Natural killer cell (primary cell): ENCODE measurements around the gene ABCC12. TPM values are rescaled to one million over a fixed set of nuclear protein-coding genes. Genes with fewer than 3 reads are reported as not detected.
A peak's percentile ranks its signal among the peaks of the same experiment; 100 is the strongest.

Experiments
- ATAC-seq, 3 donors: fragments of 150-1000 bp in 2 of 3; fragments of 200-7000 bp in 1 of 3; cut with Tn5 transposase; 1 replicate in 1 of 3; 2 replicates in 2 of 3; pipeline ENCODE4 v1.10.0; 2021; ENCODE audit warnings: mild to moderate bottlenecking in 2 of 3, moderate library complexity in 2 of 3
- DNase-seq, 2 donors: peaks; one replicate each; pipeline versions ENCODE4 v3.0.0 to v3.0.0-alpha.2; 2013 to 2021; ENCODE audit warnings: mixed read lengths in 1 of 2
- H3K27ac ChIP-seq: one replicate; pipeline ENCODE4 v1.5.1; 2013; ENCODE audit warnings: mild to moderate bottlenecking, low read length
- H3K27me3 ChIP-seq: one replicate; pipeline ENCODE4 v1.6.1; 2013; ENCODE audit warnings: low read length; ENCODE audit not compliant: control insufficient read depth, insufficient read depth
- H3K36me3 ChIP-seq: one replicate; pipeline ENCODE4 v1.6.1; 2013; ENCODE audit warnings: low read length; ENCODE audit not compliant: control insufficient read depth, insufficient read depth
- H3K4me1 ChIP-seq: one replicate; pipeline ENCODE4 v1.6.1; 2013; ENCODE audit warnings: low read length; ENCODE audit not compliant: control insufficient read depth, insufficient read depth
- H3K4me3 ChIP-seq: one replicate; pipeline ENCODE4 v1.5.1; 2013; ENCODE audit warnings: low read length
- H3K9me3 ChIP-seq: one replicate; pipeline ENCODE4 v1.6.1; 2013; ENCODE audit warnings: low read length; ENCODE audit not compliant: control insufficient read depth, insufficient read depth
- H3K27ac Mint-ChIP-seq, 2 donors: one replicate each; pipeline ENCODE4 v1.8.0; 2022; ENCODE audit warnings: mild to moderate bottlenecking in 2 of 2, mixed read lengths in 2 of 2, moderate library complexity in 1 of 2
- H3K27me3 Mint-ChIP-seq, 2 donors: one replicate each; pipeline ENCODE4 v1.8.0; 2022; ENCODE audit warnings: low read depth in 2 of 2, mixed read lengths in 2 of 2
- H3K36me3 Mint-ChIP-seq: one replicate; pipeline ENCODE4 v1.8.0; 2022; ENCODE audit warnings: mixed read lengths
- H3K4me1 Mint-ChIP-seq, 2 donors: one replicate each; pipeline ENCODE4 v1.8.0; 2022; ENCODE audit warnings: mixed read lengths in 2 of 2
- H3K4me3 Mint-ChIP-seq: one replicate; pipeline ENCODE4 v1.8.0; 2022; ENCODE audit warnings: mild to moderate bottlenecking, moderate library complexity, mixed read lengths
- H3K9me3 Mint-ChIP-seq, 2 donors: one replicate each; pipeline ENCODE4 v1.8.0; 2022; ENCODE audit warnings: mixed read lengths in 2 of 2
- WGBS: methylation state at CpG from one replicate; pipeline ENCODE4 v1.1.7; 2013; ENCODE audit warnings: missing lambda C conversion rate; ENCODE audit not compliant: insufficient coverage; 5-methylcytosine and 5-hydroxymethylcytosine counted together
- intact Hi-C: fragments of 100-400 bp; cut with micrococcal nuclease; formaldehyde crosslinking; loops from one replicate; pipeline ENCODE4 v1.14.2; 2022
- total RNA-seq, 4 donors: library from RNA; stranded (reverse); fragments of 120-200 nt in 1 of 4; gene quantifications; one replicate each; pipeline versions ENCODE4 v1.2.3 to v1.2.4, GENCODE V29; 2013 to 2022
- TF ChIP-seq, protein P1 (sequence below): fragments of 200-600 bp; IDR thresholded peaks from one replicate; pipeline ENCODE4 v1.8.0; 2022; ENCODE audit warnings: antibody characterized with exemption

Gene ABCC12
- total RNA-seq, 3 donors from 2014 or later (not counting 1 experiment from before 2014, with no cell fraction given) = not detected

DNA sequence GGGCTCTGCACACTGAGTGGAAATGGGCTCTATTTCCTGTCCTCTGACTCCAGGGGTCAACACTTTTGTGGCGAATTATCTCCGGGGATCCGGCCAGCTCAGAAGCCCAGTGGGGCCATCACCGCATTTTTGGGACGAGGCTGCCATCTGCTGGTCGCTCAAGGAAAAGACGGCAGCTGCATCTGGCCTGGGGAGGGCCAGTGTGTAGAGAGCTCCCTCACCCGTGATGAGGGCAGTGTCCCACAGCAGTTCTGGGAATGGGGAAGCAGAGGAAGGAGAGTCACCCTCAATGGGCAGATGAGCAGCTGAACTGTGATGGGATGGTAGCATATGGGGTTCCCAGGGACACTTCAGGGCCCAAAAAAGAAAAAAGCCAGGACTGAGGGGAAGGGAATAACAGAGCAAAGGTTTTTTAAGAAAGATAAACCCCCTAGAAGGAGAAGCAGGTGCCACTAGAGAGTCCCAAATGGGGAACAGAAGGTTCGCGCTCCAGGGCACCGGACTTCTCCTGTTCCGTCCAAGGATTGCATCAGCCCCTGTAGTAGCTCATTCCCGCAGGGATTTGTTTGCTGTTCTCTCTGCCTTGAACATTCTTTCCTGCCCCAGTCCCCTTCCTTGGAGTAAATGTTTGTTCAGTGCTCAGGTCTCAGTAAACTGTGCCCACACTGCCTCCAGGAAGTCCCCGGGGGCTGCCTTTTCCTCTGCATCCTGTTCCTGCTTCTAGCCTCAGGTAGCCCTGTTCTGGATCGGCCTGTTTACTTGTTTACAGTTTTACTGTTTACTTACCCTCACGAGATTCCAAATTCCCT lies 9.3 kb upstream of the ABCC12 start:
- peaks cover 3% of the 10 kb centered on the region for H3K4me1 ChIP-seq
- H3K27ac Mint-ChIP-seq = no peak overlapping the region
- intact Hi-C loops = loop anchor here (2.0 to 10.0 kb wide), 4 partner anchors 1024 to 1310 kb away; no protein-coding TSS in a partner anchor
- no peaks in the 10 kb centered on the region for H3K36me3 ChIP-seq
- TF ChIP-seq, protein P1, sequence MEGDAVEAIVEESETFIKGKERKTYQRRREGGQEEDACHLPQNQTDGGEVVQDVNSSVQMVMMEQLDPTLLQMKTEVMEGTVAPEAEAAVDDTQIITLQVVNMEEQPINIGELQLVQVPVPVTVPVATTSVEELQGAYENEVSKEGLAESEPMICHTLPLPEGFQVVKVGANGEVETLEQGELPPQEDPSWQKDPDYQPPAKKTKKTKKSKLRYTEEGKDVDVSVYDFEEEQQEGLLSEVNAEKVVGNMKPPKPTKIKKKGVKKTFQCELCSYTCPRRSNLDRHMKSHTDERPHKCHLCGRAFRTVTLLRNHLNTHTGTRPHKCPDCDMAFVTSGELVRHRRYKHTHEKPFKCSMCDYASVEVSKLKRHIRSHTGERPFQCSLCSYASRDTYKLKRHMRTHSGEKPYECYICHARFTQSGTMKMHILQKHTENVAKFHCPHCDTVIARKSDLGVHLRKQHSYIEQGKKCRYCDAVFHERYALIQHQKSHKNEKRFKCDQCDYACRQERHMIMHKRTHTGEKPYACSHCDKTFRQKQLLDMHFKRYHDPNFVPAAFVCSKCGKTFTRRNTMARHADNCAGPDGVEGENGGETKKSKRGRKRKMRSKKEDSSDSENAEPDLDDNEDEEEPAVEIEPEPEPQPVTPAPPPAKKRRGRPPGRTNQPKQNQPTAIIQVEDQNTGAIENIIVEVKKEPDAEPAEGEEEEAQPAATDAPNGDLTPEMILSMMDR = peak; percentile 69
- peaks cover 4 to 17% of the 10 kb centered on the region in 2 donors for H3K27me3 Mint-ChIP-seq
- no peak overlapping the region for H3K4me3 Mint-ChIP-seq
- H3K9me3 Mint-ChIP-seq = no peaks in the 10 kb centered on the region
- H3K4me3 ChIP-seq = no peak overlapping the region
- WGBS = 31% methylated on average over 15 of the region's 16 CpGs
- H3K36me3 Mint-ChIP-seq = no peaks in the 10 kb centered on the region
- no peaks in the 10 kb centered on the region for H3K27me3 ChIP-seq
- no peaks in the 10 kb centered on the region for H3K9me3 ChIP-seq
- DNase-seq (peak; percentile 60 to 78), ATAC-seq (peak; percentile 76 to 90 (median 83))
- peaks cover 5 to 6% of the 10 kb centered on the region in 2 donors for H3K4me1 Mint-ChIP-seq
- no peak overlapping the region for H3K27ac ChIP-seq

DNA sequence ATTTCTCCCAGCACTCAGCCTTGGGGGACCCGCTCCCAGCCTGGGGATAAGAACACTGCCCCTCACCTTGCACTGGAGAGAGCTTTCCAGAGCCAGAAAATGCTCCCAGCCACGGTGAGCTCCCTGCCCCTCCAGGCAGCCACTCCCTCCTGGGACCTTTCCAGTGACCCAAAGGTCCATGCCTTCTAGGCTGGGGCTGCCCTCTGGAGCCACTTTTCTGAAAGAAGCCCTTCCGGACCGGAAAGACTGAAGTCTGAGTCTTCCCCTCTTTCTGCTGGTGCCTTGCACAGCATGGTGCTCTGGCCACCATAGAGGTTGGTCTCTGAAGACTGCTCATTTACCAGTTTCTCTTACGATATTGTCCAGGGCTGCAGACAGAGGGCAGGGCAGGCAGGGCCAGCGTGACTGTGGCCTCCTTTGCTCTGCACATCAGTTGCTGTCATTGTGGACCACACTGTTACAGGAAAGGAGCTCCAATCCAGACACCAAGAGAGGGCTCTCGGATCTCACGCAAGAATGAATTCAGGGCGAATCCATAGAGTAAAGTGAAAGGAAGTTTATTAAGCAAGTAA lies 7.1 kb upstream of the ABCC12 start:
- Histone ChIP-seq H3K4me1 (peaks cover 3% of the 10 kb centered on the region), H3K36me3 (no peaks in the 10 kb centered on the region), H3K27ac (no peak overlapping the region), H3K9me3 (no peaks in the 10 kb centered on the region), H3K4me3 (no peak overlapping the region), H3K27me3 (no peaks in the 10 kb centered on the region)
- intact Hi-C loops = loop anchor here (10.0 kb wide), 1 partner anchor 1308 kb away; no protein-coding TSS in a partner anchor
- Mint-ChIP-seq H3K27ac (no peak overlapping the region), H3K9me3 (no peaks in the 10 kb centered on the region), H3K4me3 (no peak overlapping the region), H3K4me1 (peaks cover 5 to 6% of the 10 kb centered on the region in 2 donors), H3K27me3 (peaks cover 4 to 17% of the 10 kb centered on the region in 2 donors), H3K36me3 (no peaks in the 10 kb centered on the region)
- 84% methylated on average over 9 of the region's 9 CpGs for WGBS
- TF ChIP-seq, protein P1 = no peak
- ATAC-seq = no peak
- no peak for DNase-seq

DNA sequence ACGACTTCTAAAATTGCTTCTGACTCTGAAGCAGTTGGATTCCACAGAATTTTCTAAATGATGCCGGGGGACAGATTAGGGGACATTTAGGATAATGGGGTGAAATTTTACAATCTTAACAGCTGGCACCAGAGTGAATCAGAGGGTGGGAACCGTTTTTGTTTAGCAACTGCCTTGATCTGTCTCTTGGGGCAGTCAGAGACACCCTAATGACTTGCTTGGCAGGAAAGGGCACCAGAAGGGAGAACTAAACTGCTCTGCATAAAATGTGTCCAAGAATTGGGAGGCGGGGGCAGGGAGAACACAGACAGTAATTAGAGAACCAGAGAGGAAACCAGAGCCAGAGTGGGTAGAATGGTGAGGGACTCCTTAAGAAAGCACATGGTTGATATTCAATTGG lies 6.1 kb upstream of the ABCC12 start:
- WGBS = 76% methylated on average over 4 of the region's 4 CpGs
- H3K36me3 Mint-ChIP-seq = no peaks in the 10 kb centered on the region
- intact Hi-C loops = loop anchor here (10.0 kb wide), 1 partner anchor 1307 kb away; no protein-coding TSS in a partner anchor

More for the DNA sequence above, 6.1 kb upstream of the ABCC12 start:
- DNase-seq = no peak
- Histone ChIP-seq H3K27me3 (peaks cover 1% of the 10 kb centered on the region), H3K4me1 (peaks cover 4% of the 10 kb centered on the region), H3K9me3 (no peaks in the 10 kb centered on the region), H3K27ac (no peak overlapping the region), H3K4me3 (no peak overlapping the region), H3K36me3 (no peaks in the 10 kb centered on the region)
- TF ChIP-seq, protein P1 = no peak
- no peak for ATAC-seq
- Mint-ChIP-seq H3K27ac (no peak overlapping the region), H3K4me1 (peaks cover 5 to 6% of the 10 kb centered on the region in 2 donors), H3K27me3 (peaks cover 8 to 22% of the 10 kb centered on the region in 2 donors), H3K4me3 (no peak overlapping the region), H3K9me3 (no peaks in the 10 kb centered on the region)
